H1 (cell line): Measurements from ENCODE around the gene SRGAP3. TPM values are rescaled to one million over a fixed set of nuclear protein-coding genes. Genes with fewer than 3 reads are reported as not detected.

Experiments used
- CTCF ChIA-PET: fragments of 300-600 bp; sonication (Branson Sonifier 250); formaldehyde crosslinking; loops from one replicate; lab custom pipeline; 2021; ENCODE audit not compliant: partially characterized antibody; lab: Charles Lee
- POLR2A ChIA-PET: fragments of 300-600 bp; sonication (Branson Sonifier 250); formaldehyde crosslinking; loops from one replicate; lab custom pipeline; 2021; ENCODE audit warnings: inconsistent platforms; ENCODE audit not compliant: partially characterized antibody; lab: Charles Lee
- DNase-seq, 2 experiments: peaks; one replicate each; pipeline versions ENCODE4 v3.0.0 to v3.0.0-alpha.2; 2010 to 2022; ENCODE audit warnings: low spot score in 2 of 2, low read depth in 1 of 2, mixed read lengths in 1 of 2
- FAIRE-seq: peaks from 2 replicates; lab custom pipeline; 2011; peaks lifted over from hg19 to GRCh38; lab: Jason Lieb, UNC
- H2AFZ ChIP-seq: 2 replicates; pipeline ENCODE4 v1.8.1; 2012; ENCODE audit warnings: low read length, inconsistent platforms
- H2AK5ac ChIP-seq: 2 replicates; pipeline ENCODE4 v1.6.1; 2013; ENCODE audit warnings: low read depth, low read length
- H2BK120ac ChIP-seq: replicated peaks from 2 replicates; pipeline ENCODE3; 2013; ENCODE audit warnings: low read depth, low read length, inconsistent platforms
- H2BK12ac ChIP-seq: 2 replicates; pipeline ENCODE4 v1.6.1; 2013; ENCODE audit warnings: low read depth, low read length
- H2BK15ac ChIP-seq: 2 replicates; pipeline ENCODE4 v1.6.1; 2013; ENCODE audit warnings: low read length
- H2BK20ac ChIP-seq: 2 replicates; pipeline ENCODE4 v1.6.1; 2013; ENCODE audit warnings: low read length
- H2BK5ac ChIP-seq: 2 replicates; pipeline ENCODE4 v1.6.1; 2013; ENCODE audit warnings: low read depth, low read length
- H3K14ac ChIP-seq: 2 replicates; pipeline ENCODE4 v1.6.1; 2013; ENCODE audit warnings: inconsistent platforms; ENCODE audit not compliant: insufficient read length
- H3K18ac ChIP-seq: 2 replicates; pipeline ENCODE4 v1.6.1; 2013; ENCODE audit warnings: low read length; ENCODE audit errors: extremely low read depth
- H3K23ac ChIP-seq: 2 replicates; pipeline ENCODE4 v1.6.1; 2013; ENCODE audit warnings: inconsistent platforms; ENCODE audit not compliant: insufficient read length
- H3K23me2 ChIP-seq: 2 replicates; pipeline ENCODE4 v1.6.1; 2013; ENCODE audit warnings: low read depth, low read length
- H3K27ac ChIP-seq: 2 replicates; pipeline ENCODE4 v1.6.1; 2011; ENCODE audit warnings: low read depth, low read length, inconsistent platforms
- H3K27me3 ChIP-seq, 4 experiments: replicated peaks in 1 of 4; 1 replicate in 1 of 4; 2 replicates in 3 of 4; pipeline versions ENCODE4 v1.6.1 to v1.8.1; 2011 to 2013; ENCODE audit warnings: low read length in 3 of 4, mild to moderate bottlenecking in 3 of 4, inconsistent platforms in 2 of 4, mixed read lengths in 2 of 4, moderate library complexity in 1 of 4; ENCODE audit not compliant: control insufficient read depth in 3 of 4, insufficient read depth in 3 of 4; ENCODE audit errors: extremely low read depth in 1 of 4
- H3K36me3 ChIP-seq, 4 experiments: 2 replicates each; pipeline versions ENCODE4 v1.6.1 to v1.8.1; 2011 to 2013; ENCODE audit warnings: mild to moderate bottlenecking in 4 of 4, low read length in 3 of 4, moderate library complexity in 2 of 4, control low read depth in 1 of 4, inconsistent platforms in 1 of 4; ENCODE audit not compliant: insufficient read depth in 4 of 4, control insufficient read depth in 2 of 4
- H3K4ac ChIP-seq: replicated peaks from 2 replicates; pipeline ENCODE3; 2013; ENCODE audit warnings: low read length, low read depth, mixed read lengths, inconsistent platforms; ENCODE audit not compliant: insufficient read length
- H3K4me1 ChIP-seq, 4 experiments: replicated peaks in 1 of 4; 1 replicate in 1 of 4; 2 replicates in 3 of 4; pipeline versions ENCODE4 v1.6.1 to v1.8.1; 2011 to 2013; ENCODE audit warnings: low read length in 3 of 4, inconsistent platforms in 2 of 4, mixed read lengths in 1 of 4; ENCODE audit not compliant: insufficient read depth in 4 of 4, control insufficient read depth in 3 of 4
- H3K4me2 ChIP-seq, 2 experiments: 2 replicates each; pipeline versions ENCODE4 v1.6.1 to v1.8.1; 2011 to 2013; ENCODE audit warnings: low read depth in 2 of 2, low read length in 2 of 2, control low read depth in 1 of 2, inconsistent platforms in 1 of 2, mild to moderate bottlenecking in 1 of 2; ENCODE audit not compliant: insufficient read depth in 1 of 2
- H3K4me3 ChIP-seq, 4 experiments: fragments of 200-600, 300-600 bp in 1 of 4; sonication (generic), shearing (Covaris generic), sonication (Bioruptor Twin) in 1 of 4; 2 replicates each; pipeline versions ENCODE4 v1.5.1 to v1.8.1; 2011 to 2016; ENCODE audit warnings: low read length in 4 of 4, low read depth in 3 of 4, control low read depth in 2 of 4, inconsistent platforms in 2 of 4, mild to moderate bottlenecking in 2 of 4, mixed read lengths in 1 of 4, moderate library complexity in 1 of 4; ENCODE audit not compliant: insufficient read depth in 2 of 4; ENCODE audit errors: extremely low read depth in 1 of 4
- H3K56ac ChIP-seq: replicated peaks from 2 replicates; pipeline ENCODE3; 2013; ENCODE audit warnings: low read depth, mild to moderate bottlenecking, mixed read lengths, low read length, inconsistent platforms; ENCODE audit not compliant: insufficient read length
- H3K79me1 ChIP-seq: 2 replicates; pipeline ENCODE4 v1.6.1; 2013; ENCODE audit warnings: low read depth, low read length, control low read depth
- H3K79me2 ChIP-seq, 2 experiments: 2 replicates each; pipeline versions ENCODE4 v1.6.1 to v1.8.1; 2012 to 2013; ENCODE audit warnings: low read length in 2 of 2, mild to moderate bottlenecking in 2 of 2, inconsistent platforms in 1 of 2; ENCODE audit not compliant: insufficient read depth in 2 of 2, control insufficient read depth in 1 of 2
- H3K9ac ChIP-seq, 4 experiments: replicated peaks in 1 of 4; 1 replicate in 1 of 4; 2 replicates in 3 of 4; pipeline versions ENCODE4 v1.6.1 to v1.8.1; 2011 to 2013; ENCODE audit warnings: low read depth in 3 of 4, low read length in 3 of 4, control low read depth in 2 of 4, mild to moderate bottlenecking in 2 of 4, moderate library complexity in 2 of 4, inconsistent platforms in 1 of 4; ENCODE audit errors: extremely low read depth in 1 of 4
- H3K9me3 ChIP-seq, 2 experiments: 2 replicates each; pipeline versions ENCODE4 v1.6.1 to v1.8.1; 2012 to 2013; ENCODE audit warnings: mild to moderate bottlenecking in 2 of 2, moderate library complexity in 2 of 2, control low read depth in 1 of 2, inconsistent platforms in 1 of 2, low read depth in 1 of 2, low read length in 1 of 2, mixed read lengths in 1 of 2; ENCODE audit not compliant: insufficient read depth in 2 of 2
- H4K20me1 ChIP-seq, 2 experiments: replicated peaks in 1 of 2; 2 replicates each; pipeline versions ENCODE3 to v1.8.1; 2011 to 2013; ENCODE audit warnings: inconsistent platforms in 2 of 2, low read length in 2 of 2, mild to moderate bottlenecking in 1 of 2; ENCODE audit not compliant: insufficient read depth in 2 of 2, control insufficient read depth in 1 of 2
- H4K5ac ChIP-seq: 2 replicates; pipeline ENCODE4 v1.6.1; 2013; ENCODE audit warnings: low read length, low read depth, mixed read lengths, inconsistent platforms; ENCODE audit not compliant: insufficient read length
- H4K8ac ChIP-seq: 2 replicates; pipeline ENCODE4 v1.8.0; 2013; ENCODE audit warnings: mild to moderate bottlenecking, moderate library complexity, low read length, inconsistent platforms; ENCODE audit not compliant: insufficient read depth; ENCODE audit errors: extremely low read depth
- H4K91ac ChIP-seq: replicated peaks from 2 replicates; pipeline ENCODE3; 2013; ENCODE audit warnings: low read length, mixed read lengths, inconsistent platforms; ENCODE audit not compliant: insufficient read length
- CHD1 ChIP-seq: IDR thresholded peaks from 2 replicates; pipeline ENCODE4 v1.6.1; 2012; ENCODE audit warnings: low read depth, low read length, improper control_type of control experiment
- CTCF ChIP-seq, 3 experiments: IDR thresholded peaks; 1 replicate in 2 of 3; 2 replicates in 1 of 3; pipeline versions ENCODE4 v1.5.1 to v1.6.1; 2011; ENCODE audit warnings: low read length in 3 of 3, mild to moderate bottlenecking in 3 of 3, inconsistent platforms in 2 of 3, low read depth in 1 of 3, moderate library complexity in 1 of 3; ENCODE audit not compliant: insufficient read depth in 1 of 3; ENCODE audit errors: control extremely low read depth in 1 of 3
- HDAC2 ChIP-seq, 2 experiments: fragments of 300-600 bp in 1 of 2; sonication (generic) in 1 of 2; IDR thresholded peaks; 2 replicates each; pipeline ENCODE4 v1.6.1; 2011 to 2012; ENCODE audit warnings: low read depth in 2 of 2, low read length in 2 of 2, mild to moderate bottlenecking in 2 of 2, moderate library complexity in 2 of 2, borderline replicate concordance in 1 of 2, inconsistent platforms in 1 of 2
- KDM1A ChIP-seq: fragments of 200-600, 300-600 bp; sonication (generic); IDR thresholded peaks from 2 replicates; pipeline ENCODE4 v1.7.1; 2016; ENCODE audit warnings: mild to moderate bottlenecking, low read length, borderline replicate concordance
- POLR2A ChIP-seq, 2 experiments: IDR thresholded peaks; 1 replicate in 1 of 2; 2 replicates in 1 of 2; pipeline ENCODE4 v1.6.1; 2011; ENCODE audit warnings: low read depth in 2 of 2, low read length in 2 of 2, mild to moderate bottlenecking in 2 of 2; ENCODE audit errors: control extremely low read depth in 1 of 2
- RAD21 ChIP-seq, 2 experiments: IDR thresholded peaks in 1 of 2; conservative IDR thresholded peaks in 1 of 2; 2 replicates each; pipeline ENCODE4 v1.6.1; 2011; ENCODE audit warnings: low read depth in 2 of 2, low read length in 2 of 2, improper control_type of control experiment in 1 of 2, inconsistent platforms in 1 of 2, mild to moderate bottlenecking in 1 of 2, moderate library complexity in 1 of 2
- RNF2 ChIP-seq: fragments of 200-900, 300-1000 bp; sonication (generic); IDR thresholded peaks from 2 replicates; pipeline ENCODE4 v1.7.1; 2016; ENCODE audit warnings: borderline replicate concordance, low read depth, mild to moderate bottlenecking, antibody characterized with exemption, low read length; ENCODE audit not compliant: poor library complexity, severe bottlenecking; ENCODE audit errors: missing control alignments
- YY1 ChIP-seq: IDR thresholded peaks from 2 replicates; pipeline ENCODE4 v1.6.1; 2011; ENCODE audit warnings: low read depth, mild to moderate bottlenecking, low read length
- WGBS, 2 experiments: shearing (Covaris generic) in 1 of 2; methylation state at CpG; one replicate each; pipeline versions ENCODE4 v1.1.6 to v1.1.7; 2013 to 2015; ENCODE audit warnings: low lambda C conversion rate in 2 of 2, mixed read lengths in 2 of 2, inconsistent platforms in 1 of 2, low coverage in 1 of 2, missing lambda C conversion rate in 1 of 2; ENCODE audit not compliant: insufficient replicate concordance in 2 of 2, insufficient coverage in 1 of 2, insufficient read length in 1 of 2; ENCODE audit errors: extremely low coverage in 1 of 2, missing lambda C conversion rate in 1 of 2; 5-methylcytosine and 5-hydroxymethylcytosine counted together
- polyA plus RNA-seq, 7 experiments: library from polyadenylated mRNA; depleted of rRNA in 3 of 7; stranded (reverse) in 5 of 7; unstranded in 2 of 7; fragments of >200 nt in 5 of 7; fragments of 200-250 nt in 2 of 7; gene quantifications; 1 replicate in 5 of 7; 2 replicates in 1 of 7; 4 replicates in 1 of 7; pipeline versions ENCODE4 v1.2.1 to v1.2.3, GENCODE V29; 2011 to 2013; ENCODE audit warnings: missing spikeins in 2 of 7, mixed read lengths in 2 of 7
- total RNA-seq: library from RNA; stranded (reverse); fragmentation: NEBNext Ultra II Directional; extraction: Animal tissue kit (Norgen Biotek cat#: 25700); gene quantifications from 2 replicates; pipeline ENCODE4 v1.2.1, GENCODE V29; 2021

Gene SRGAP3
- total and polyA plus RNA-seq, 2 of the 8 experiments (the other 6 are each of a cell fraction or from before 2014, with no cell fraction given) = 5.8 to 11.4 TPM

GRCh38 chr3:9067352-9067975 is 182.0 kb downstream of the SRGAP3 start:
- no peaks in the 10 kb centered on the region for H3K79me2 ChIP-seq
- H3K36me3 ChIP-seq = 0 out of 8 replicates have a peak, but pooled peaks cover 0 to 1% (median 0%) of the 10 kb centered on the region in 4 experiments
- H3K9ac ChIP-seq = no peak overlapping the region
- 35% methylated on average over 13 of the region's 13 CpGs; no CpG with 5 or more reads in 1 of the 2 experiments for WGBS, 2 experiments
- H2AFZ ChIP-seq = no peak overlapping the region
- no peak overlapping the region for H4K8ac ChIP-seq
- H3K79me1 ChIP-seq = no peaks in the 10 kb centered on the region
- no peak overlapping the region for H2BK12ac ChIP-seq
- no peak overlapping the region for H3K23ac ChIP-seq
- H3K4me3 ChIP-seq = no peak overlapping the region
- H3K18ac ChIP-seq = no peak overlapping the region
- no peaks in the 10 kb centered on the region for H3K27me3 ChIP-seq
- DNase-seq (peak; percentile 31 to 65), FAIRE-seq (peak; percentile 65)
- no peak overlapping the region for H2BK20ac ChIP-seq
- H3K4me2 ChIP-seq = no peak overlapping the region
- no peak overlapping the region for H3K4ac ChIP-seq
- TF ChIP-seq RNF2 = no peak
- TF ChIP-seq RAD21 (IDR thresholded peaks at IDR 0.05 in 1 of 2, conservative IDR thresholded peaks at IDR 0.05 in 1 of 2; ENCODE audit: low read depth in 2 of 2, low read length in 2 of 2) = peak; percentile 97
- TF ChIP-seq POLR2A (IDR thresholded peaks at IDR 0.05; ENCODE audit: control extremely low read depth in 1 of 2, low read depth in 2 of 2, low read length in 2 of 2) = no peak
- no peak for TF ChIP-seq KDM1A
- peak; percentile 32 to 96 (median 94) for TF ChIP-seq CTCF (IDR thresholded peaks at IDR 0.05; ENCODE audit: control extremely low read depth in 1 of 3, insufficient read depth in 1 of 3, low read depth in 1 of 3, low read length in 3 of 3)
- no peak for TF ChIP-seq HDAC2 (IDR thresholded peaks at IDR 0.05; ENCODE audit: borderline replicate concordance in 1 of 2, low read depth in 2 of 2, low read length in 2 of 2)
- TF ChIP-seq YY1 = 0 out of 2 replicates have a peak, but pooled peaks have one; percentile 45
- TF ChIP-seq CHD1 = no peak
- TF ChIP-seq, all 59 proteins: peak for 3
- Histone ChIP-seq H3K14ac (no peak overlapping the region), H2BK5ac (no peak overlapping the region), H3K27ac (no peak overlapping the region), H3K9me3 (peaks cover 0 to 4% of the 10 kb centered on the region in 2 experiments; a peak in 2 of 4 replicates), H3K23me2 (no peaks in the 10 kb centered on the region; the same call in 1 of the 2 replicates), H2AK5ac (no peak overlapping the region), H4K20me1 (no peaks in the 10 kb centered on the region), H3K56ac (no peak overlapping the region), H2BK15ac (no peak overlapping the region), H4K91ac (no peak overlapping the region), H3K4me1 (no peaks in the 10 kb centered on the region), H2BK120ac (no peak overlapping the region), H4K5ac (no peak overlapping the region)
- CTCF ChIA-PET = interaction anchor here (0.6 to 7.9 kb wide), 34 partner anchors 9 to 244 kb away, joined by 3 to 91 read pairs (median 4); no protein-coding TSS in a partner anchor
- POLR2A ChIA-PET = no interaction called here
